Measurements from ENCODE around the gene TRABD. TPM values are rescaled to one million over a fixed set of nuclear protein-coding genes. Genes with fewer than 3 reads are reported as not detected.
A peak's percentile ranks its signal among the peaks of the same experiment; 100 is the strongest.

TRABD gene
- total RNA-seq, 2 experiments from 2014 or later = 110 to 114 TPM

DNA sequence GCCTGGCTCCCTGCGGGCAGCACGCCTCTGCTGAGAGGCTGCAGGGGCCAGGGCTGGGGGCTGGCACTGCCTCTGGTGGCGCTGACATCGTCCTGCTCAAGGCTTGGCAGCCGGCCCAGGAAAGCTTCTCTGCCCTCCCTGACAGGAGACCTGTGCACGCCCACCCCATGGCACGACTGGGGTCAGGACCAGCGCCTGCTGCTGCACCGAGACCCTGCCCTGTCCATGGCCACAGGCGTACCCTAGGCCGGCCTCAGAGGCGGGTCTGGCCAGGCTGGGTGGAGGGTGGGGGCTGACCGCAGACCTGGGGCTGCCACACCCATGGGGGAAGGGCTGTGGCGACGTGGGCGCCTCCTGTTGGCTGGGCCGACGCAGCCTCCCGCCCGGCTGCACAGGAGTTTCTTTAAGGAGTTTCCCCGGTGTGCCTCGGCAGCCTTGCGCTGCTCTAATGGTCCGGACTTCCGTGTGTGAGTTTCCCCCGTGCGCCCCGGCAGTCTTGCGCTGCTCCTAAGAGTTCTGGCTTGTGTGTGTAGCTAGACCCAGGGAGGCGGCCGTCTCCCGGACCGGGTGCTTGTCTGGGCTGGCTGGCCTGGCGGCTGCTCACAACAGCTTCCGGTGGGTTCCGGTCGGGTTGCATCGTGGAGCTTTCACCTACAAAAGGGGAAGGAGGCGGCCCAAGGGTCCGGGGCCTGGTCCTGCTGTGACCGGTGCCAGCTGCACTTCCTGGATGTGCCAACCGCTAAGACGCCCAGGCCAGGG lies 4.6 kb downstream of the TRABD start:
- Mint-ChIP-seq H3K9me3 (no peaks in the 10 kb centered on the region), H3K36me3 (ENCODE audit: low read depth) (peaks cover 25% of the 10 kb centered on the region), H3K4me1 (ENCODE audit: low read depth) (peaks cover 45% of the 10 kb centered on the region), H3K27me3 (peaks cover 1% of the 10 kb centered on the region), H3K27ac (peak overlapping the region; percentile 99), H3K4me3 (peak overlapping the region; percentile 89)
- ChIA-PET CTCF (interaction anchor here (0.9 to 2.5 kb wide), 6 partner anchors 8 to 160 kb away, joined by 3 to 9 read pairs (median 3); no protein-coding TSS in a partner anchor), POLR2A (interaction anchor here (0.6 to 2.8 kb wide), 21 partner anchors 9 to 364 kb away, joined by 3 to 11 read pairs (median 4); partner anchors contain the start of genes HDAC10, SCO2 and TUBGCP6)
- TF ChIP-seq, protein P1, sequence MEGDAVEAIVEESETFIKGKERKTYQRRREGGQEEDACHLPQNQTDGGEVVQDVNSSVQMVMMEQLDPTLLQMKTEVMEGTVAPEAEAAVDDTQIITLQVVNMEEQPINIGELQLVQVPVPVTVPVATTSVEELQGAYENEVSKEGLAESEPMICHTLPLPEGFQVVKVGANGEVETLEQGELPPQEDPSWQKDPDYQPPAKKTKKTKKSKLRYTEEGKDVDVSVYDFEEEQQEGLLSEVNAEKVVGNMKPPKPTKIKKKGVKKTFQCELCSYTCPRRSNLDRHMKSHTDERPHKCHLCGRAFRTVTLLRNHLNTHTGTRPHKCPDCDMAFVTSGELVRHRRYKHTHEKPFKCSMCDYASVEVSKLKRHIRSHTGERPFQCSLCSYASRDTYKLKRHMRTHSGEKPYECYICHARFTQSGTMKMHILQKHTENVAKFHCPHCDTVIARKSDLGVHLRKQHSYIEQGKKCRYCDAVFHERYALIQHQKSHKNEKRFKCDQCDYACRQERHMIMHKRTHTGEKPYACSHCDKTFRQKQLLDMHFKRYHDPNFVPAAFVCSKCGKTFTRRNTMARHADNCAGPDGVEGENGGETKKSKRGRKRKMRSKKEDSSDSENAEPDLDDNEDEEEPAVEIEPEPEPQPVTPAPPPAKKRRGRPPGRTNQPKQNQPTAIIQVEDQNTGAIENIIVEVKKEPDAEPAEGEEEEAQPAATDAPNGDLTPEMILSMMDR (IDR thresholded peaks at IDR 0.05) = peak; percentile 44
- ATAC-seq (peak; percentile 43), DNase-seq (peak; percentile 90)
- intact Hi-C loops (cut with micrococcal nuclease) = no loop called here

DNA sequence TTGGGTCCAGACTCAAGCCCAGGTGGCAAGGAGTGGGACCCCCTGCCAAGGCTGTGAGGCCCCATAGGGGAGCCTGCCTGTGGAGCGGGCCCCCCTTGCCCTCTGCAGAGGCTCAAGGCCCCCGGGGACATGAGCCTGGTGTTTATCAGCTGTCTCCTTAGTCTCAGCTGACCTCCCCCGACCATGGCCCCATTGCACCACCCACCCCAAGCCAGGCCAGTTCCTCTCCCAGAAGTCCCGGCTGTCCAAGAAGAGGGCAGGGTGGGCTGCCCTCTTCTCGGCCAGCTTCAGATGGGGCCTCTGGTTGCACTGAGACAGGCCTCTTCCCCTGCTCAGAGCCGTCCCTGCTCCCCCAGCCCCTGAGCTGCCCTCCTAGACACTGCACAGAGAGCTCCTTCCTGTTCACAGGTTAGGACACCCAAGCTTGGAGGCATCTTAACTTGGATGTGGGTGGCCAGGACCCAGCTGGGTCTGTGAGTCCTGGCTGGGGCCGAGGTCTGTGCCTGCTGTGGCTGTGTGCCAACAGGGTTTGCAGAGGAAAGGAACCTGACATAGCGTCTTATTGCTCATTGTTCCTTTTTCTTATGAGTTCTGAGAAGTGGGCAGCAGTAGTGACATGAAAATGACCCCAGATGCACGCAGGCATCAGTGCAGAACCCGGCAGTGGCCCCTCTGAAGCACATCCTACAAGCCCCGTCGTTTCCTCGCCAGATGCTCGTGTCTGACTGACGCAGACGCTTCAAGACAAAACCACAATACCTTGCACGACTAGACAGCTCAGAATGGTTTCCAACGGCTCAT lies 5.4 kb downstream of the TRABD start:
- peaks cover 25% of the 10 kb centered on the region for H3K36me3 Mint-ChIP-seq (ENCODE audit: low read depth)
- intact Hi-C loops (cut with micrococcal nuclease) = no loop called here
- ATAC-seq (peak; percentile 72), DNase-seq (peak; percentile 94)
- TF ChIP-seq, protein P1 (IDR thresholded peaks at IDR 0.05) = no peak
- H3K4me1 Mint-ChIP-seq (ENCODE audit: low read depth) = peaks cover 44% of the 10 kb centered on the region
- ChIA-PET POLR2A (interaction anchor here (0.6 to 2.8 kb wide), 23 partner anchors 8 to 365 kb away, joined by 3 to 11 read pairs (median 4); partner anchors contain the start of genes HDAC10, SCO2 and TUBGCP6), CTCF (interaction anchor here (0.9 to 2.5 kb wide), 6 partner anchors 9 to 161 kb away, joined by 3 to 9 read pairs (median 3); no protein-coding TSS in a partner anchor)
- peak overlapping the region; percentile 99 for H3K27ac Mint-ChIP-seq
- no peaks in the 10 kb centered on the region for H3K9me3 Mint-ChIP-seq
- H3K27me3 Mint-ChIP-seq = no peaks in the 10 kb centered on the region
- peak overlapping the region; percentile 89 for H3K4me3 Mint-ChIP-seq

DNA sequence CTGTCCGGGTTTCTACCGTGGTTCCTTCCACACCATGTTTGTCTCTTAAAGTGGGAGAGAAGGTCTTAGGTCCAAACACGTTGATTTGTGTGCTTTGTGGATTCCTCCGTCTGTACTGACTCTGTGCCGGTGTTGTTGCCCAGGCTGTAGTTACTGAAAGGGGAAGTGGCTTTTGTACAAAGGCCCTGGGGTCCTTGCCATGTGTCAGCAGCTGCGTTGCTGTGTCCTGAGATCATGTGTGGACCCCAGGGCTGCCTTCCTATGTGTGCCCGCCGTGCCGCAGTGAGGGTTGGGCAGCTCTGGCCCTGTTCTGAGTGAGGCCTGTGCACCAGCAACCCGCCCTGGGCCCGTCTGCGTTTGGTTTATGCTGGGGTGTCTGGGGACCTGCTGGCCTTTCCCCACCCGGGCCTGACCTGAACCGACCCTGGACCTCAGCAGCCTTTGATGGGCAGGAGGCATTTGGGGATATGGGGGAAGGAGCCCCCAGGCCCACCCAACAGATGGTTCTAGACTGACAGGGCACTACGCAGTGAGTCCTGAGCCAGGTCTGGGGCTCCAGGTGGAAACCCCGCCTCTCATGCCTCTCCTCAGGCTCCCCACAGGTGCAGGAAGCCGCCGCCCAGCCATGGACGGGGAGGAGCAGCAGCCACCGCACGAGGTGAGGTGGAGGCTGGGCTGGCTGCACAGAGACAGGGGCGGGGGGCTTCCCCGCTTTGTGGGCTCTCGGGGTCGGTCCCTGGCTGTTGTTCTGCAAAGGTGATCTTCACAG lies 6.9 kb downstream of the TRABD start:
- H3K4me3 Mint-ChIP-seq = peak overlapping the region; percentile 89
- DNase-seq (peak; percentile 62), ATAC-seq (peak; percentile 5)
- peak overlapping the region; percentile 99 for H3K27ac Mint-ChIP-seq
- ChIA-PET POLR2A (interaction anchor here (1.0 to 2.8 kb wide), 4 partner anchors 21 to 230 kb away, joined by 3 to 9 read pairs (median 6); no protein-coding TSS in a partner anchor), CTCF (interaction anchor here (2.2 to 2.5 kb wide), 2 partner anchors 14 to 44 kb away, joined by 8 to 9 read pairs; no protein-coding TSS in a partner anchor)
- H3K36me3 Mint-ChIP-seq (ENCODE audit: low read depth) = peaks cover 22% of the 10 kb centered on the region
- no peaks in the 10 kb centered on the region for H3K27me3 Mint-ChIP-seq
- intact Hi-C loops (cut with micrococcal nuclease) = no loop called here
- H3K4me1 Mint-ChIP-seq (ENCODE audit: low read depth) = peaks cover 38% of the 10 kb centered on the region
- no peaks in the 10 kb centered on the region for H3K9me3 Mint-ChIP-seq
- TF ChIP-seq, protein P1 (IDR thresholded peaks at IDR 0.05) = no peak

DNA sequence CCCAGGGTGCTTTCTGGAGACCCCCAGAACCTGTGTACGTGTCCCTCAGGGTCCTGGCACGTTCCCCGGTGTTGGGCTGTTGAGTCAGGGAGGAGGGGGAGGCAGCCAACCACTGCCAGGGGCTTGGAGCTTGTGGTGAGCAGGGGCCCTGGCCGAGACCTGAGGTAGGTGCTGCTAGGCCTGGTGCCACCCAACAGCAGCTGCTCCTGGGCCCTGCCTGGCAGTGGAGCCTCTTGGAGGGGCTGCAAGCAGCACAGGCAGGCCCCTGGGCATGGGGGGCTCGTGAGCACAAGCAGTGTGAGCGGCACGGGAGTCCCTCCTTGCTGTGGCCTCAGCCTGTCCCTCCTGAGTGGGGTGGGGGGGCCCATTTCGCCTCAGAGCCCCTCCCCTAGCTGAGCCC lies 7.9 kb downstream of the TRABD start:
- ChIA-PET POLR2A (no interaction called here), CTCF (interaction anchor here (1.6 kb wide), 1 partner anchor 49 kb away, joined by 3 read pairs; no protein-coding TSS in a partner anchor)
- TF ChIP-seq, protein P1 (IDR thresholded peaks at IDR 0.05) = no peak
- DNase-seq (no peak), ATAC-seq (no peak)
- no peak overlapping the region for H3K4me3 Mint-ChIP-seq
- intact Hi-C loops (cut with micrococcal nuclease) = no loop called here
- peaks cover 20% of the 10 kb centered on the region for H3K36me3 Mint-ChIP-seq (ENCODE audit: low read depth)
- no peak overlapping the region for H3K27ac Mint-ChIP-seq
- H3K9me3 Mint-ChIP-seq = no peaks in the 10 kb centered on the region
- peaks cover 34% of the 10 kb centered on the region for H3K4me1 Mint-ChIP-seq (ENCODE audit: low read depth)
- H3K27me3 Mint-ChIP-seq = no peaks in the 10 kb centered on the region

Measured in activated CD8-positive, alpha-beta T cell treated with anti-CD3 and anti-CD28 coated beads for 36 hours (primary cell).